C4-2B (cell line): ENCODE data around the gene MFSD2B.

Experiments
- ZFX ChIP-seq: fragments of 450-650 bp; IDR thresholded peaks from 2 replicates; pipeline ENCODE4 v1.6.1; 2017
- TF ChIP-seq, protein P1 (sequence below): fragments of 450-650 bp; conservative IDR thresholded peaks from 2 replicates; pipeline ENCODE4 v1.5.1; 2017; ENCODE audit warnings: mild to moderate bottlenecking

- TF ChIP-seq, protein P1, sequence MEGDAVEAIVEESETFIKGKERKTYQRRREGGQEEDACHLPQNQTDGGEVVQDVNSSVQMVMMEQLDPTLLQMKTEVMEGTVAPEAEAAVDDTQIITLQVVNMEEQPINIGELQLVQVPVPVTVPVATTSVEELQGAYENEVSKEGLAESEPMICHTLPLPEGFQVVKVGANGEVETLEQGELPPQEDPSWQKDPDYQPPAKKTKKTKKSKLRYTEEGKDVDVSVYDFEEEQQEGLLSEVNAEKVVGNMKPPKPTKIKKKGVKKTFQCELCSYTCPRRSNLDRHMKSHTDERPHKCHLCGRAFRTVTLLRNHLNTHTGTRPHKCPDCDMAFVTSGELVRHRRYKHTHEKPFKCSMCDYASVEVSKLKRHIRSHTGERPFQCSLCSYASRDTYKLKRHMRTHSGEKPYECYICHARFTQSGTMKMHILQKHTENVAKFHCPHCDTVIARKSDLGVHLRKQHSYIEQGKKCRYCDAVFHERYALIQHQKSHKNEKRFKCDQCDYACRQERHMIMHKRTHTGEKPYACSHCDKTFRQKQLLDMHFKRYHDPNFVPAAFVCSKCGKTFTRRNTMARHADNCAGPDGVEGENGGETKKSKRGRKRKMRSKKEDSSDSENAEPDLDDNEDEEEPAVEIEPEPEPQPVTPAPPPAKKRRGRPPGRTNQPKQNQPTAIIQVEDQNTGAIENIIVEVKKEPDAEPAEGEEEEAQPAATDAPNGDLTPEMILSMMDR: no peak
- TF ChIP-seq ZFX: no peak
Measured at GRCh38 chr2:24007693-24008092, 2.2 kb upstream of the MFSD2B start.
